Measurements from ENCODE around the gene AK1. TPM values are rescaled to one million over a fixed set of nuclear protein-coding genes. Genes with fewer than 3 reads are reported as not detected.

Gene AK1
- 31.6 and 41.9 TPM in 2 replicates for total RNA-seq (2021)
- long read RNA-seq, transcript AK1-203 (7 exons, 2,266 nt) = major isoform, 35 of 40 reads
- long read RNA-seq, partial matches to known transcripts = 2 of 40 reads
- long read RNA-seq, other reads (novel, unspliced or antisense) = 3 of 40 reads

- no peak within 1 kb of the TSS for H3K27ac Mint-ChIP-seq
- no peak within 1 kb of the TSS for H4K91ac ChIP-seq (ENCODE audit: insufficient read length, low read depth, low read length)
- TF ChIP-seq CTCF (conservative IDR thresholded peaks at IDR 0.05) = no peak
- H3T11ph ChIP-seq (ENCODE audit: low read length) = no peak within 1 kb of the TSS
- no peak within 1 kb of the TSS for H2BK120ac ChIP-seq (ENCODE audit: low read depth, low read length, poor library complexity, severe bottlenecking)
- H3K56ac ChIP-seq (ENCODE audit: insufficient read length, low read depth, low read length) = no peak within 1 kb of the TSS
- H2AFZ ChIP-seq (ENCODE audit: low read length) = no peak within 1 kb of the TSS
- peak within 1 kb of the TSS; percentile 75; the same call in 1 of the 2 replicates for H3K14ac ChIP-seq (ENCODE audit: insufficient read depth, low read length)
- H3K4me2 ChIP-seq (ENCODE audit: insufficient read depth, insufficient read length, low read length) = peak within 1 kb of the TSS; percentile 91
- H2AK5ac ChIP-seq (ENCODE audit: insufficient read length, low read length) = no peak within 1 kb of the TSS
- H4K20me1 ChIP-seq (ENCODE audit: control insufficient read depth, insufficient read depth, insufficient read length) = no peaks in the 10 kb centered on the region
- peak; percentile 65 for DNase-seq
- H3K79me1 ChIP-seq (ENCODE audit: insufficient read depth, low read depth, low read length, poor library complexity, severe bottlenecking) = no peaks in the 10 kb centered on the region
- H3K27ac ChIP-seq (ENCODE audit: insufficient read length, low read depth, low read length) = no peak within 1 kb of the TSS
- no peaks in the 10 kb centered on the region for H3K9me3 Mint-ChIP-seq
- no peak within 1 kb of the TSS for H2BK12ac ChIP-seq (ENCODE audit: insufficient read length, low read depth, low read length)
- peak within 1 kb of the TSS; percentile 55 for H3K9ac ChIP-seq (ENCODE audit: extremely low read depth, insufficient read length, low read length)
- H2BK5ac ChIP-seq (ENCODE audit: insufficient read length, low read length) = no peak within 1 kb of the TSS
- peak within 1 kb of the TSS; percentile 61 for H3K18ac ChIP-seq (ENCODE audit: insufficient read length, low read depth, low read length)
- H3K4me1 Mint-ChIP-seq = peaks cover 5 to 21% of the 10 kb centered on the region in 2 experiments; a peak in 3 of 4 replicates
- no peaks in the 10 kb centered on the region; the same call in none of the 2 replicates for H3K27me3 Mint-ChIP-seq (ENCODE audit: low read depth)
- no peak within 1 kb of the TSS for H3K23ac ChIP-seq (ENCODE audit: insufficient read length, low read depth, low read length)
- H2BK15ac ChIP-seq (ENCODE audit: low read depth, low read length) = no peak within 1 kb of the TSS
- no peaks in the 10 kb centered on the region for H3K4me1 ChIP-seq (ENCODE audit: insufficient read depth, low read length)
- H3K4me3 Mint-ChIP-seq = peak within 1 kb of the TSS; percentile 77 to 89
- peaks cover 12% of the 10 kb centered on the region for H3K23me2 ChIP-seq (ENCODE audit: insufficient read length, low read depth, low read length, poor library complexity, severe bottlenecking)
- no peak within 1 kb of the TSS for H4K8ac ChIP-seq (replicated peaks; ENCODE audit: insufficient read length, low read depth, low read length)
- H3K4ac ChIP-seq (ENCODE audit: low read depth, low read length) = no peak within 1 kb of the TSS
- no peaks in the 10 kb centered on the region for H3K79me2 ChIP-seq (ENCODE audit: insufficient read depth, low read length)
- H3K36me3 Mint-ChIP-seq (ENCODE audit: insufficient read depth in 1 of 3, low read depth in 3 of 3) = no peaks in the 10 kb centered on the region; a peak in 1 of 7 replicates
- no peak within 1 kb of the TSS for H4K5ac ChIP-seq (ENCODE audit: insufficient read length, low read depth, low read length)
- WGBS (ENCODE audit: extremely low coverage, insufficient read length, low lambda C conversion rate) = no CpG with 5 or more reads among the region's 44 CpGs
- no peak within 1 kb of the TSS for H2BK20ac ChIP-seq (ENCODE audit: low read depth, low read length, poor library complexity, severe bottlenecking)
- no peaks in the 10 kb centered on the region for H3K9me3 ChIP-seq (ENCODE audit: control insufficient read depth, low read depth, low read length)
- H3K27me3 ChIP-seq (ENCODE audit: insufficient read depth, low read length) = no peaks in the 10 kb centered on the region
These were observed at the start of gene AK1 for GRCh38 chr9:127877566-127877998. TSS of gene AK1 (minus strand) at chr9:127877675. CDS start at chr9:127874617, 3,058 bp downstream.

Measured in H9 (cell line).